Measurements from ENCODE around the gene OVAAL. TPM values are rescaled to one million over a fixed set of nuclear protein-coding genes. Genes with fewer than 3 reads are reported as not detected.

The OVAAL gene
- total and polyA plus RNA-seq, 2 of the 4 experiments (the other 2 are of a cell fraction) = not detected

DNA sequence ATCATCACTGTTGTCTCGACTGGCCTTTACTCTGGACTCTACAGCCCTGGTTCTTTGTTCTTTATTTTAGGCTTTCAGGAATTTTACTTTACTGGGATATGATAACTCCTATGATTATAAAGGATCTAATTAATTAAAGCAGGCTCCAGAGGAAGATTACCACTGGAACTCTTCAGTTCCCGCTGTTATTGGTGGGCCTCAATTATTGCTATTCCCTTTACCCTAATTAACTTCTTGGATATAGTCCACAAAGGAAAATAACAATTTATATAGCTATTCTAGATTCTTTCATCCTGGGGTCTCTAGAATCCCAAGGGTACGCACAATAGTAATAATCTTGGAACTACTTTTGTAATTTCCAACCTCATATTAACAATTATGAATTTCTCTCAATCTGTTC lies 8.5 kb upstream of the OVAAL start:
- in situ Hi-C loops (cut with MboI; ENCODE audit: low sequenced_read_pairs) (no loop called here), dilution Hi-C loops (cut with HindIII; ENCODE audit: low sequenced_read_pairs, unreplicated experiment) (no loop called here), intact Hi-C loops (cut with micrococcal nuclease) (no loop called here)
- WGBS, 2 experiments (ENCODE audit: extremely low coverage in 2 of 2, insufficient read length in 1 of 2) = no CpG with 5 or more reads among the region's 3 CpGs
- H3K27me3 ChIP-seq (ENCODE audit: control insufficient read depth, insufficient read depth, low read length) = no peaks in the 10 kb centered on the region
- no peak overlapping the region for H3K18ac ChIP-seq (ENCODE audit: low read depth, low read length)
- no peaks in the 10 kb centered on the region for H3K9me1 ChIP-seq (ENCODE audit: insufficient read depth, low read length)
- no peak overlapping the region for H2AFZ ChIP-seq (replicated peaks; ENCODE audit: low read length, poor library complexity)
- no TSS peak for BruUV-seq (replicated peaks)
- H3K4me3 ChIP-seq (ENCODE audit: insufficient read depth, low read depth, low read length) = no peak overlapping the region
- ATAC-seq (ENCODE audit: low read depth) = no peak
- CTCF ChIA-PET = interaction anchor here (0.7 kb wide), 1 partner anchor 37 kb away, joined by 4 read pairs; no protein-coding TSS in a partner anchor
- H3K9me3 ChIP-seq (ENCODE audit: control insufficient read depth, insufficient read depth, low read length) = no peaks in the 10 kb centered on the region
- no peak overlapping the region for H4K91ac ChIP-seq (ENCODE audit: insufficient read depth, low read depth, low read length)
- no peak overlapping the region for H3K9ac ChIP-seq (ENCODE audit: low read depth, low read length)
- H3K56ac ChIP-seq (ENCODE audit: extremely low read depth, insufficient read depth, low read length) = no peak overlapping the region
- no peak for DNase-seq
- no peak overlapping the region for H3K14ac ChIP-seq (replicated peaks; ENCODE audit: low read depth, low read length)
- H3K36me3 ChIP-seq (ENCODE audit: control insufficient read depth, insufficient read depth, low read length) = no peaks in the 10 kb centered on the region
- H2AK9ac ChIP-seq (replicated peaks; ENCODE audit: low read depth, low read length, poor library complexity) = no peak overlapping the region
- H3K4me2 ChIP-seq (ENCODE audit: low read depth, low read length) = no peak overlapping the region
- TF ChIP-seq CEBPB (IDR thresholded peaks at IDR 0.05; ENCODE audit: low read depth, low read length) (no peak), NFE2L2 (IDR thresholded peaks at IDR 0.05; ENCODE audit: low read depth, low read length) (no peak), CTCF (conservative IDR thresholded peaks at IDR 0.05; ENCODE audit: low read depth, low read length) (no peak), BHLHE40 (IDR thresholded peaks at IDR 0.05; ENCODE audit: low read depth, low read length) (no peak), RCOR1 (IDR thresholded peaks at IDR 0.05; ENCODE audit: insufficient replicate concordance, low read length) (no peak), MAFK (IDR thresholded peaks at IDR 0.05; ENCODE audit: low read depth, low read length) (no peak), RFX5 (IDR thresholded peaks at IDR 0.05; ENCODE audit: low read depth, low read length) (no peak), ELK1 (IDR thresholded peaks at IDR 0.05; ENCODE audit: borderline replicate concordance, low read depth, low read length) (no peak), USF2 (IDR thresholded peaks at IDR 0.05; ENCODE audit: low read depth, low read length) (no peak), POLR2A (IDR thresholded peaks at IDR 0.05; ENCODE audit: low read depth, low read length) (no peak), SMC3 (IDR thresholded peaks at IDR 0.05; ENCODE audit: low read depth, low read length) (no peak), RAD21 (IDR thresholded peaks at IDR 0.05; ENCODE audit: low read length) (no peak), CHD1 (IDR thresholded peaks at IDR 0.05; ENCODE audit: low read depth, low read length) (no peak), MXI1 (IDR thresholded peaks at IDR 0.05; ENCODE audit: borderline replicate concordance, low read depth, low read length) (no peak)
- H2BK20ac ChIP-seq (ENCODE audit: low read depth, low read length) = no peak overlapping the region
- POLR2A ChIA-PET (ENCODE audit: unreplicated experiment) = interaction anchor here (0.6 kb wide), 1 partner anchor 10 kb away, joined by 6 read pairs; no protein-coding TSS in a partner anchor
- H4K8ac ChIP-seq (ENCODE audit: low read depth in 2 of 2, low read length in 2 of 2) = no peak overlapping the region
- no peak overlapping the region for H3K23ac ChIP-seq (ENCODE audit: low read depth, low read length)
- H3K4me1 ChIP-seq (ENCODE audit: control insufficient read depth, insufficient read depth, low read length) = no peaks in the 10 kb centered on the region
- H2BK5ac ChIP-seq (ENCODE audit: low read depth, low read length, poor library complexity, severe bottlenecking) = no peak overlapping the region
- no peaks in the 10 kb centered on the region for H3K79me1 ChIP-seq (ENCODE audit: low read depth in 1 of 2, low read length in 2 of 2)
- no peak overlapping the region for H2AK5ac ChIP-seq (ENCODE audit: low read depth, low read length)
- no peak overlapping the region for H2BK120ac ChIP-seq (ENCODE audit: low read depth, low read length)
- H4K20me1 ChIP-seq (ENCODE audit: insufficient read depth, low read length) = no peaks in the 10 kb centered on the region
- no peak overlapping the region for H3K27ac ChIP-seq (ENCODE audit: insufficient read depth, low read length)
- no peak overlapping the region for H2BK15ac ChIP-seq (ENCODE audit: low read depth, low read length)
- no peak overlapping the region for H3K4ac ChIP-seq (ENCODE audit: low read depth, low read length)
- H4K5ac ChIP-seq (ENCODE audit: low read depth, low read length) = no peak overlapping the region

Measured in IMR-90 (cell line).